Left ventricle myocardium inferior (tissue), 1 donor: Measurements from ENCODE around the gene ABLIM2. TPM values are rescaled to one million over a fixed set of nuclear protein-coding genes. Genes with fewer than 3 reads are reported as not detected.

Experiments used
- DNase-seq: peaks from one replicate; pipeline ENCODE4 v3.0.0-alpha.2; 2020
- H3K27ac ChIP-seq: fragments of 200-600 bp; replicated peaks from 2 replicates; pipeline ENCODE4 v1.8.0; 2021
- H3K27me3 ChIP-seq: fragments of 200-600 bp; 2 replicates; pipeline ENCODE4 v1.8.0; 2021; ENCODE audit warnings: low read depth
- H3K36me3 ChIP-seq: fragments of 200-600 bp; 2 replicates; pipeline ENCODE4 v1.8.0; 2021
- H3K4me1 ChIP-seq: fragments of 200-600 bp; 2 replicates; pipeline ENCODE4 v1.8.0; 2021
- H3K4me3 ChIP-seq: fragments of 200-600 bp; 2 replicates; pipeline ENCODE4 v1.8.0; 2021; ENCODE audit warnings: mild to moderate bottlenecking, moderate library complexity
- H3K9me3 ChIP-seq: fragments of 200-600 bp; replicated peaks from 2 replicates; pipeline ENCODE4 v1.8.0; 2021
- intact Hi-C: fragments of 100-400 bp; cut with micrococcal nuclease; formaldehyde crosslinking; loops from one replicate; pipeline ENCODE4 v1.11.0; 2022
- long read RNA-seq: library from polyadenylated mRNA; unstranded; transcript quantifications from one replicate; pipeline ENCODE4 v2.0.0, GENCODE V29; 2021
- total RNA-seq: library from RNA; stranded (reverse); fragmentation: NEBNext Ultra II Directional; extraction: Animal tissue kit (Norgen Biotek cat#: 25700); gene quantifications from one replicate; pipeline ENCODE4 v1.2.1, GENCODE V29; 2021
- TF ChIP-seq, protein P1 (sequence below): fragments of 200-600 bp; IDR thresholded peaks from 2 replicates; pipeline ENCODE4 v1.8.0; 2021; ENCODE audit warnings: antibody characterized with exemption, mild to moderate bottlenecking, borderline replicate concordance
- donor health status: DM: no; HTN: yes; CAD: no; lungs with severe emphysema.

ABLIM2 gene
- total RNA-seq: 43.5 TPM
- long read RNA-seq, partial matches to known transcripts: 1 of 11 reads
- long read RNA-seq, other reads (novel, unspliced or antisense): 9 of 11 reads

DNA sequence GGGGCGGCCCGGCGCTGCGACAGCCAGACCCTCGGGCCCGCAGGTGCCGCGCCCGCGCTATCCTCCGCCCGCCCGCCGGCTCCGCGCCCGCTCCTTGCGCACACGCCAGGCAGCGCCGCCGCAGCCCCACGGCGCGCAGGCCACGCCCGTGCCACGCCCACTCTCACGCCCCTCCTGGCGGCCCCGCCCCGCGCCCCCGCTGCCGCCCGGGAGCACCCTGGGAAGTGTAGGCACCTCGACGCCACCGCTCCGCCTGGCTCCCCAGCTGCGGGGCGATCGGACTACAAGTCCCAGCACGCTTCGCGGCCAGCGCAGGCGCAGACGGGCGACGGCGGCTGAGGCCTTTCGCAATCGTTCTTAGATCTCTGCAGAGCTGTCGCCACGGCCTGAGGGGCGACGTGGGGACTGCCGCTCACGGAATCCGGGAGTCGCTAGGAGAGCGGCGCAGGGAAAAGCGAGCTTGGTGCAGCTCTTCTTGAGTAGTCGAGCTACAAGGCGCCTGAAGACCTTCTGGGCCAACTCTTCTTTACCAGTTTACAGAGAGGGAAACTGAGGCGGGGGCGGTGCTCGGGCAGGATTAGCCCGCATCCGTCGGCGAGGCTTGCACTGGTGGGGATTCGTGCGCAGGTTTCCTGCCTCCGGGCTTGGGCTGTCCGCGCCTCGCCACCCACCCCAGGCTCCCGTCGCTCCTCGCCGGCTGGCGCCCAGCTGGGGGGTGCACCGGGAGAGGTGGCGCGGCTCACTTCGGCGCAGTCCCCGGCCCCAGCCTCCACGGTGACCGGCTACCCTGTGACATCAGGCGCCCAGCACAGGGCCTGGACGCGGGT lies at the start of gene ABLIM2:
Gene ABLIM2 (minus strand): TSS at position 104 of the 827 bp plus-strand sequence. CDS start 124 bp downstream, outside the sequence.
- DNase-seq: peak; percentile 98
- H3K27ac ChIP-seq: peak within 1 kb of the TSS; percentile 81
- TF ChIP-seq, protein P1, sequence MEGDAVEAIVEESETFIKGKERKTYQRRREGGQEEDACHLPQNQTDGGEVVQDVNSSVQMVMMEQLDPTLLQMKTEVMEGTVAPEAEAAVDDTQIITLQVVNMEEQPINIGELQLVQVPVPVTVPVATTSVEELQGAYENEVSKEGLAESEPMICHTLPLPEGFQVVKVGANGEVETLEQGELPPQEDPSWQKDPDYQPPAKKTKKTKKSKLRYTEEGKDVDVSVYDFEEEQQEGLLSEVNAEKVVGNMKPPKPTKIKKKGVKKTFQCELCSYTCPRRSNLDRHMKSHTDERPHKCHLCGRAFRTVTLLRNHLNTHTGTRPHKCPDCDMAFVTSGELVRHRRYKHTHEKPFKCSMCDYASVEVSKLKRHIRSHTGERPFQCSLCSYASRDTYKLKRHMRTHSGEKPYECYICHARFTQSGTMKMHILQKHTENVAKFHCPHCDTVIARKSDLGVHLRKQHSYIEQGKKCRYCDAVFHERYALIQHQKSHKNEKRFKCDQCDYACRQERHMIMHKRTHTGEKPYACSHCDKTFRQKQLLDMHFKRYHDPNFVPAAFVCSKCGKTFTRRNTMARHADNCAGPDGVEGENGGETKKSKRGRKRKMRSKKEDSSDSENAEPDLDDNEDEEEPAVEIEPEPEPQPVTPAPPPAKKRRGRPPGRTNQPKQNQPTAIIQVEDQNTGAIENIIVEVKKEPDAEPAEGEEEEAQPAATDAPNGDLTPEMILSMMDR: no peak
- H3K4me1 ChIP-seq: peaks cover 37% of the 10 kb centered on the region
- H3K9me3 ChIP-seq: no peaks in the 10 kb centered on the region
- H3K4me3 ChIP-seq: peak within 1 kb of the TSS; percentile 82
- intact Hi-C loops: no loop called here
- H3K27me3 ChIP-seq: peaks cover 11% of the 10 kb centered on the region
- no peaks in the 10 kb centered on the region for H3K36me3 ChIP-seq

GRCh38 chr4:8207314-8207713 lies 48.7 kb upstream of the ABLIM2 start:
- no peak for DNase-seq
- intact Hi-C loops: no loop called here
- Histone ChIP-seq H3K4me1 (no peaks in the 10 kb centered on the region), H3K27me3 (no peaks in the 10 kb centered on the region), H3K36me3 (peaks cover 13% of the 10 kb centered on the region), H3K9me3 (no peaks in the 10 kb centered on the region), H3K27ac (no peak overlapping the region), H3K4me3 (no peak overlapping the region)
- TF ChIP-seq, protein P1: no peak

- Histone ChIP-seq H3K36me3 (peaks cover 13% of the 10 kb centered on the region), H3K4me3 (no peak overlapping the region), H3K27me3 (no peaks in the 10 kb centered on the region), H3K4me1 (peaks cover 9% of the 10 kb centered on the region), H3K27ac (no peak overlapping the region), H3K9me3 (no peaks in the 10 kb centered on the region)
- intact Hi-C loops: no loop called here
- no peak for DNase-seq
- TF ChIP-seq, protein P1: no peak
These were observed 47.4 kb upstream of the ABLIM2 start for GRCh38 chr4:8205749-8206611.

GRCh38 chr4:8205241-8205707 lies 46.7 kb upstream of the ABLIM2 start:
- intact Hi-C loops: no loop called here
- no peak for DNase-seq

More at GRCh38 chr4:8205241-8205707, 46.7 kb upstream of the ABLIM2 start:
- H3K4me3 ChIP-seq: no peak overlapping the region
- no peaks in the 10 kb centered on the region for H3K27me3 ChIP-seq
- H3K9me3 ChIP-seq: no peaks in the 10 kb centered on the region
- no peak overlapping the region for H3K27ac ChIP-seq
- H3K36me3 ChIP-seq: peaks cover 13% of the 10 kb centered on the region
- H3K4me1 ChIP-seq: peaks cover 16% of the 10 kb centered on the region
- TF ChIP-seq, protein P1: no peak
